ENCODE data around the gene DRC7. TPM values are rescaled to one million over a fixed set of nuclear protein-coding genes. Genes with fewer than 3 reads are reported as not detected.

Gene DRC7
- total and polyA plus RNA-seq, 7 donors, result not detected

- 95 to 96% methylated on average over 7 of the region's 7 CpGs for WGBS, 2 donors
Measured at GRCh38 chr16:57699899-57700298, 5.3 kb downstream of the DRC7 start.

GRCh38 chr16:57700781-57701551, 6.4 kb downstream of the DRC7 start:
- intact Hi-C loops (cut with DNase I), result no loop called here
- no peak for TF ChIP-seq EP300 (IDR thresholded peaks at IDR 0.05)
- no peaks in the 10 kb centered on the region for H3K27me3 ChIP-seq
- no peaks in the 10 kb centered on the region for H3K36me3 ChIP-seq
- H3K9me3 ChIP-seq, result no peaks in the 10 kb centered on the region
- no peak overlapping the region for H3K27ac ChIP-seq
- H3K4me3 ChIP-seq, result no peak overlapping the region
- WGBS, 2 donors, result 41 to 70% methylated on average over 10 of the region's 10 CpGs
- no peak for DNase-seq
- H3K4me1 ChIP-seq, result no peaks in the 10 kb centered on the region

More at GRCh38 chr16:57699899-57700298, 5.3 kb downstream of the DRC7 start:
- Histone ChIP-seq H3K27ac (no peak overlapping the region), H3K4me3 (no peak overlapping the region), H3K4me1 (no peaks in the 10 kb centered on the region), H3K36me3 (no peaks in the 10 kb centered on the region), H3K27me3 (no peaks in the 10 kb centered on the region), H3K9me3 (no peaks in the 10 kb centered on the region)
- intact Hi-C loops (cut with DNase I), result no loop called here
- DNase-seq, result peak; percentile 37
- no peak for TF ChIP-seq POLR2A (IDR thresholded peaks at IDR 0.05)
- no peak for TF ChIP-seq CTCF (IDR thresholded peaks at IDR 0.05)
- TF ChIP-seq POLR2AphosphoS5 (IDR thresholded peaks at IDR 0.05), result no peak
- no peak for TF ChIP-seq EP300 (IDR thresholded peaks at IDR 0.05)

- Histone ChIP-seq H3K27me3 (no peaks in the 10 kb centered on the region), H3K4me3 (no peak overlapping the region), H3K27ac (no peak overlapping the region), H3K36me3 (no peaks in the 10 kb centered on the region), H3K9me3 (no peaks in the 10 kb centered on the region), H3K4me1 (no peaks in the 10 kb centered on the region)
- DNase-seq, result no peak
- intact Hi-C loops (cut with DNase I), result no loop called here
- 85 to 89% methylated on average over 23 of the region's 23 CpGs for WGBS, 2 donors
- no peak for TF ChIP-seq POLR2AphosphoS5 (IDR thresholded peaks at IDR 0.05)
- no peak for TF ChIP-seq EP300 (IDR thresholded peaks at IDR 0.05)
- no peak for TF ChIP-seq CTCF (IDR thresholded peaks at IDR 0.05)
- no peak for TF ChIP-seq POLR2A (IDR thresholded peaks at IDR 0.05)
Measured at GRCh38 chr16:57701759-57702371, 7.3 kb downstream of the DRC7 start.

GRCh38 chr16:57703416-57704010, 8.9 kb downstream of the DRC7 start:
- no peak overlapping the region for H3K4me3 ChIP-seq
- no peaks in the 10 kb centered on the region for H3K4me1 ChIP-seq
- H3K9me3 ChIP-seq, result no peaks in the 10 kb centered on the region
- no peak overlapping the region for H3K27ac ChIP-seq
- no peak for TF ChIP-seq CTCF (IDR thresholded peaks at IDR 0.05)
- no peak for TF ChIP-seq POLR2AphosphoS5 (IDR thresholded peaks at IDR 0.05)
- no peak for TF ChIP-seq EP300 (IDR thresholded peaks at IDR 0.05)
- TF ChIP-seq POLR2A (IDR thresholded peaks at IDR 0.05), result no peak
- intact Hi-C loops (cut with DNase I), result no loop called here
- DNase-seq, result no peak
- H3K27me3 ChIP-seq, result no peaks in the 10 kb centered on the region
- no peaks in the 10 kb centered on the region for H3K36me3 ChIP-seq
- 62 to 87% methylated on average over 11 of the region's 11 CpGs for WGBS, 2 donors
